Fibroblast of skin of left biceps (primary cell): Measurements from ENCODE around the gene SMARCB1.
"Not testable (repeated sequence)": the region's sequence is repeated elsewhere in the genome, so short reads cannot be mapped to it uniquely, and the experiment has no call there.

Experiments
- DNase-seq, 2 experiments: peaks; one replicate each; pipeline ENCODE4 v3.0.0-alpha.2; 2013; ENCODE audit warnings: low read depth in 2 of 2

SMARCB1 gene

DNA sequence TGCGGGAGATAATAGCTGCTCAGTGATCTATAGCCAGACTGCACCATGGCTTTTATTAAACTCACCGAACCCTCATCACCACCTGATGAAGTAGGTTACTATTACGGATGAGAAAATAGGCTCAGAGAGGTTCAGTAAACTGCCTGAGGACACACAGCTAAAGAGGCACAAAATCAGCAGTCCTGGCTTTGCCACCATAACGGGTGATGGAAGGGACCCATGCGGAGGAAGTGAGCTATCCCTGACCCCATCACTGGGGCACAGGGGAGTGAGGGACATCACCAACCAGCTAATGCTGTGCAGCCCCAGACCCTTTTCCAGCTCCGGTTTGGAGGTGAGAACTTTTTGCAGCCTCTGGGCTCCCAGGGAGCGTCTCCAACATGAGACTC is 59.3 kb downstream of the SMARCB1 start:
- no peak for DNase-seq

GRCh38 chr22:23847310-23847920 is 60.6 kb downstream of the SMARCB1 start:
- no peak for DNase-seq

DNA sequence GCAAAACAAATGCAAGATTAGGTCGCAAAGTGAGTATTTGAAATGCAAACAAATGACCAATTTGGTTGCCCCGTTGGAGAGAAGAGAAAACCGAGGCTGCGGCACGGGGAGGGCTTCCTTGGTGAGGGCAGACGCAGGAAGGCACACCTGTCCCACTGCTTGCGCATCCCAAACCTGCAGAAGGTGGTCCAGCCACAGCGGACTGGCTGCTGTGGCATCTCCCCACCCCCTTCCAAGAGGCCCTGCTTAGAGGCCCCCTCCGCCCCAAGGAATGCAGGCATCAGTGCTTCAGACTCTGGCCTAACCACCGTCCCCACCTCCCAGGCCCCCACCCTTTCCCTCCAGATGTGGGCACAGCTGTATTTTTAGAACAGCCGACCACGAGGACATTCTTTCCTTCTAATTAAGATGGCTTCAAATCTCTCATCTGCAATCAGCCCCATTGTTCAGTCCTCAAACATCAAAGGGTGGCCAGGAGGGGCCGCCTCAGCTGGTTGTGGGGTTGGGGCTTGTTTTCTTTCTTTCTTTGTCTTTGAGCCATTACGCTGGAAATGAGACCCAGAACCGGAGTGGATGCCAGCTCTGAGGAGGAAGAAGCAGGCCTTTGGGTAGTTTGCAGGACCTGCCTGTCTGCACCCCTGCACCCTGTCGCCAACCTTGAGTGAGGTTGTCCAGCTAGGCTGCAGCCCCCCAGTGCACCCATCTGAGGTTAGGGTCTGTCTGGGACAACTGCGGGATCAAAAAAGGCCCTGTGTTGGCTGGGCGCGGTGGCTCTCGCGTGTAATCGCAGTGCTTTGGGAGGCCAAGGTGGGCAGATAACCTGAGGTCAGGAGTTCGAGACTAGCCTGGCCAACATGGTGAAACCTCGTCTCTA is 61.5 kb downstream of the SMARCB1 start:
- DNase-seq: no peak

- no peak for DNase-seq
Observed at GRCh38 chr22:23849009-23850006, 62.5 kb downstream of the SMARCB1 start.

- no peak for DNase-seq
Observed at GRCh38 chr22:23850136-23850611, 63.4 kb downstream of the SMARCB1 start.

- DNase-seq: no peak
Observed at GRCh38 chr22:23856721-23857605, 70.2 kb downstream of the SMARCB1 start.

- peak; percentile 90 to 91 for DNase-seq
Observed at GRCh38 chr22:23857606-23858483, 71.1 kb downstream of the SMARCB1 start, which contains the start of gene SLC2A11. Gene SLC2A11 (plus strand): TSS chr22:23857875. CDS start chr22:23858000, 125 bp downstream.

DNA sequence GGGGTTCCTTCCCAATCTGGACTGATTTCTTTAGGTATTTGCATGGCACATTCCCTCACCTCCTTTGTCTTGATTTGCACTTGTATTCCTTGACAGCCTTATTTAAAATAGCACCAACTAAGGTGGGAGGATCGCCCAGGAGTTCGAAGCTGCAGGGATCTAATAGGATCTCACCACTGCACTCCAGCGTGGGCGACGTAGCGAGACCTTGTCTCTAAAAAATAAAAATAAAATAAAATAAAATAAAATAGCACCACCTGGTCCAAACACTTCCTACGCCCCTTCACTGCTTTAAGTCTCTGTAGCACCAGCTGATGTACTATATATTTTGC is 71.7 kb downstream of the SMARCB1 start:
- DNase-seq: no peak

DNA sequence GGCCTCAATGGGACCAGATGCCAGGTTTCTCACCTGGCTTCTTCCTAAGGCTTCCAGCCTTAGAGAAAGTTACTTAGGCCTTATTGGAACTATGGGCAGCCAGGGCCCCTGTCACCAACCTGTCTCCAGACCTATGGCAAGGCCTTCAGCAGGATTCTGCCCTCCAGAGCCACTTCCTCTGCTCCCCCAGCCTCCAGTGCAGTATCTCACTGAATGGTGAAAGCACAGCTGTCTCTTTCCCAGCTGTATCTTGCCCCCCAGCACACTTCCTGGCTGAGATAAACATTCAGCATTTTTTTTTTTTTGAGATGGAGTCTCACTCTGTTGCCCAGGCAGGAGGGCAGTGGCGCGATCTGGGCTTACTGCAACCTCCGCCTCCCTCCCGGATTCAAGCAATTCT is 72.4 kb downstream of the SMARCB1 start:
- DNase-seq: no peak

GRCh38 chr22:23860187-23860586 is 73.4 kb downstream of the SMARCB1 start:
- DNase-seq: not testable (repeated sequence)

- no peak for DNase-seq
Observed at GRCh38 chr22:23862103-23862502, 75.3 kb downstream of the SMARCB1 start.

DNA sequence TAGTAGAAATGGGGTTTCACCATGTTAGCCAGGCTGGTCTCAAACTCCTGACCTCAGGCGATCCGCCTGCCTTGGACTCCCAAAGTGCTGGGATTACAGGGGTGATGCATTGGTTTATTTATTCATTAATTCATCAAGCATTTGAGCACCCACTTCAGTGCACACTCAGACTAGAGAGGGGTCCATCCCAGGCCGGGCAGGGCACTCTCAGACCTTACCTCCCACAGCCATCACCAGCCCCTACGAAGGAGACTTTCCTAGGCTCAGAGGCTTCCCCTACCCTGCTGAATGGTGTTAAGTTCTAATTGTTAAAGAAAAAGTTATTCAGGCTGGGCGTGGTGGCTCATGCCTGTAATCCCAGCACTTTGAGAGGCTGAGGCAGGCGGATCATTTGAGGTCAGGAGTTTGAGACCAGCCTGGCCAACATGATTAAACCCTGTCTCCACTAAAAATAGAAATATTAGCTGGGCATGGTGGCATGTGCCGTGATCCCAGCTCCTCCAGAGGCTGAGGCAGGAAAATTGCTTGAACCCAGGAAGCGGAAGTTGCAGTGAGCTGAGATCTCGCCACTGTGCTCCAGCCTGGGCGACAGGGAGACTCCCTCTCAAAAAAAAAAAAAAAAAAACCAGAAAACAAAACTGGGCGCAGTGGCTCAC is 77.9 kb downstream of the SMARCB1 start:
- DNase-seq: not testable (repeated sequence)

- DNase-seq: no peak
Observed at GRCh38 chr22:23868580-23868979, 81.8 kb downstream of the SMARCB1 start.

DNA sequence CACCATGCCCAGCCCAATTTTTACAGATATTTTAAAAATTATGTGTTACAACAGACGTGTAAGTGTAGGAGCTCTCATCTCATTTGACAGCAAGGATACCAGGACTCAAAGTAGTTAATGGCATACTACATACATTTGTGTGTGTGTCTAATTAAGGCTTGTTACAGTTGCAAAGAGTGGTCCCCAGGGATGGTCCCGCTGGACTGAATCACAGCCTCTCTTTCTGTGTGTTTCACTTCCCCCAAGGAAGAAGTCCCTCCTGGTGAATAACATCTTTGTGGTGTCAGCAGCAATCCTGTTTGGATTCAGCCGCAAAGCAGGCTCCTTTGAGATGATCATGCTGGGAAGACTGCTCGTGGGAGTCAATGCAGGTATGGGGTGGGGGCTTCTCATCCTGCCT is 88.1 kb downstream of the SMARCB1 start:
- DNase-seq: no peak

GRCh38 chr22:23875801-23876200 is 89.0 kb downstream of the SMARCB1 start:
- DNase-seq: no peak

DNA sequence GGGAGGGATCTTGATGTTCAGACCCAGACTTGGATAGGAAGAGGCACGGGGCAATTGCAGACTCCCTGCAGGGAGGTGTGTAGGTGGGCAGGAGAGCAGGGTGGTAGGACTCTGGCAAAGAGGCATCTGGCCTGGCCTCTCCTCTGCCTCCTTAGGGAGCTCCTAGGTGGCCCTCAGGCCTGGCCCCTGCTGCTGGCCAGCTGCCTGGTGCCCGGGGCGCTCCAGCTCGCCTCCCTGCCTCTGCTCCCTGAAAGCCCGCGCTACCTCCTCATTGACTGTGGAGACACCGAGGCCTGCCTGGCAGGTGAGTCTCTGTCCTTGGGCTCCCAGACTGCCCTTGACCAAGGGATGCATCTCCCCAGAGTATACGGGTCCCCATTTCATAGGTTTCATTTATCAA is 90.8 kb downstream of the SMARCB1 start:
- no peak for DNase-seq

- no peak for DNase-seq
Observed at GRCh38 chr22:23878219-23878618, 91.5 kb downstream of the SMARCB1 start.

- no peak for DNase-seq
Observed at GRCh38 chr22:23882370-23882769, 95.6 kb downstream of the SMARCB1 start.

- no peak for DNase-seq
Observed at GRCh38 chr22:23883658-23884057, 96.9 kb downstream of the SMARCB1 start.
